HG03565 (cell line): ENCODE measurements around the gene C1orf167.
"Not testable (repeated sequence)": the region's sequence is repeated elsewhere in the genome, so short reads cannot be mapped to it uniquely, and the experiment has no call there.

ENCODE experiments used
- ATAC-seq: cut with Tn5 transposase; IDR thresholded peaks from one replicate; pipeline ENCODE4 v1.9.1; 2021; ENCODE audit warnings: mild to moderate bottlenecking, moderate library complexity; ENCODE audit not compliant: unreplicated experiment

The C1orf167 gene

DNA sequence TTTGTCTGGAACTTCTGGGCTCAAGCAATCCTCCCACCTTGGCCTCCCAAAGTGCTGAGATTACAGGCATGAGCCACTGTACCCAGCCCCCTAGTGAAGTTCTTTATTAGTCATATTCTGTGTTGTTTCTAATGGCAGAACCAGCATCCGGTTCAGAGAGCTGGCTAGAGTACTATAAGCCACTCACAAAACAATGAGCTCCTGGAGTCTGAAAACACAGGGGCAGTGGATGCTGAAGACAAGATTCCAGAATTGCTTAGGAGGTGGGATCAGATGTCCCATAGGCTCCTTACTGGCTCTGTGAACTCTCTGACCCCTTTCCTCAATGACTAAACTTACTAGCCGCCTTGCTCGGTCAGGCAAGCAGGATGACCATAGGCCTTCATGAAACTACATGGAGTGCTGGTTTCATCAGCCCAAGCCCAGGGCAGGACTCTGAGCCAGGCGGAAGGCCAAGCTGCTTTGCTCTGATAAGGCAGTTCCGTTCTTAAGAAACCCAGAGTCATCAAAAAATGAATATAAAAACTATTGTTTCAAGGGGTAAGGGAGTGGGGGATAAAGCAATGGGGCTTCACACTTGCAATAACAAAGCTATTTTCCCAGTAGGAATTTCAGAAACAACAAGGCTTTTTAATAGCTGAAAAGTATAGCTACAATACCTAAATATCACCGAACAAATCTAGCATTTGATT, 35.7 kb downstream of the C1orf167 start:
- no peak for ATAC-seq

- no peak for ATAC-seq
These were observed 37.1 kb downstream of the C1orf167 start for GRCh38 chr1:11799099-11799498.

GRCh38 chr1:11799896-11800295, 37.9 kb downstream of the C1orf167 start:
- no peak for ATAC-seq

DNA sequence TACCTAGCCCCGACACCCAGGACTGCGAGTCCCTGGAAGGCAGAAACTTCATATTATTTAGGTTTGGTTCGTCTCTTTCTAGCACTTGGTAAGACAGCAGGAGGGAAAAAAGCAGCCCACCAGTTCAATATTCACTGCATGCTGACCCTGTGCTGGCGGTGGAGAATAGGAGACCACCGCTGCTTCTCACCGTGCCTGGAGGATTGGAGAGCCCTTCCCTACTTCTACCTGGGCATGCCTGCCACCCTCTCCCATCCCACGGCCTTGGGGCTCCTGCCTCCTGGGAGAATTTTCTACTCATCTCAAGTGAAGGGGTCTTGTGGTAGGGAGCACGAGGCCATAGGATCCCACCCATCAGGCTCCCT, 38.4 kb downstream of the C1orf167 start:
- no peak for ATAC-seq

GRCh38 chr1:11800756-11801433, 38.9 kb downstream of the C1orf167 start:
- no peak for ATAC-seq

- ATAC-seq, result no peak
These were observed 40.6 kb downstream of the C1orf167 start for GRCh38 chr1:11802616-11802972.

DNA sequence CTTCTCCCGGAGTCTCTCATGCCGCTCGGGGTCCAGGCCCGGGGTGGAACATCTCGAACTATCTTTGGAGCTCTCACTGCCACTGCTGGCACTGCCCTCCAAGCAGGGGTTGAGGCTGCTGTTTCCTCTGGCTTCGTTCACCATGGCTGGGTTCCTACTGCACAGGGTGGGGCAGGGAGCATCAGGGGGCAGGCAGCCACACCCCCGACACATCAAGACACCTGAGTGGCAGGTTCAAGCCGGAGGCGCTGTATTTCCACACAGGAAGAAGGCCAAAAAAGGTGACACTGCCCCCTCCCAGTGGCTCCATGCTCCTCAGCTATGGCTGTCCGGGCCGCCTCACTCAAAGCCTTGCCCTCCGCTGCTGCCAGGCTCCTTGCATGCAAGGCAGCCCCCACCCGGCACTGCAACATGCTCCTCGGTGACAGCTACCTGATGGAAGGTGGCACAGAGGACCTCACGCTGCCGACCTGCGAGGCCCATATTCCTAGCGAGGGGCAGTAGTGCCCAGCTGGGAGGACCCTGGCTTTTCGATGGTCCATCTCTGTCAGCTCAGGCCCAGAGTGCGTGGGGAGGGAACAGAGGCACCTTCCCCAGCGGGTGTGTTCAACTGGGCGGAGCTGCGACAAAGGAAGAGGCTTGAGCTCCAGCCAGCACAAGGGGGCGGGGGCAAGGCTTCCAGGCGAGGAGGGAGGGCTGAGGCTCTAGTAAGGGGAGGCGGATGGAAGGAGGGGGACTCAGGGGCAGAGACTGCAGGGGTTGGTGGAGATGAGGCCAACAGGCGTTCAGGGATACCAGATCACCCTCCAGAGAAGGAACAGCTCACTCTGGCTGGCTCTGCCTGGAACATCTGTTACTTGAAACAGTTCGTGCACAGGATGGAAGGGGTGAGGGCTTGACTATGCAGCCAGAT, 41.2 kb downstream of the C1orf167 start:
- no peak for ATAC-seq

- not testable (repeated sequence) for ATAC-seq
These were observed 42.1 kb downstream of the C1orf167 start for GRCh38 chr1:11803924-11804665.

DNA sequence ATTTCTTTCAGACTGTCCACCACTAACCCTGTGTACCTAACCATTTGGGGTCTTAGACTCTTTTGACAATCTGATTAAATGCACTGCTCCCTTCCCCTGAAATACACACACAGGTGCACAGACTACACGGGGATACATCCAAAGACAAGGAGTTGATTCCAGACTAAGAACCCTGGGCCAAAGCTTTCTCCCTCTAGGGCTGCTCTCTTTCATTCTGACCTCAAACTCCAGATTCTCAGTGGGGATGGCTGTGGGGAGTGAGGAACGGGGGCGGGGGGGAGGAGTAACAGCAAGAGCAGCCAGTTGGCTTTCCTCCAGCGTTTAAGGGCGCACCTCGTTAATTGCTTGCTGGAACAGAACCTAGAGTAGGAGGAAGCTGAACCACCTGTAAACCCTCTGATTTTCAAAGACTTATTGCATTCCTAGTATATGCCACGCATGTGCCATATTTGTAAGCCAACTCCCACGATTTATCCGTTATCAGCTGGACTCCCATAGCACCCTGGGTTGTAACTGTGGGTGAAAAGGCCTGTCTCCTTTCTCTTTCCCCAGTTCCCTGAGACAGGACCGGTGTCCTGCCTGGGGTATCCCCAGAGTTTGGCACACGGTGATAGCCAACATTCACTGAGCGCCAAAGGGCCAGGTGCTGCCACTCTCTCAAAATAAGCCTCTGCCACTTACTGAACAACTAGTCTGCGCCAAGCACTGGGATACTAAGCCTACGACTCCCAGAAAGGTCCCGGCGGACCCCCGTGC, 42.9 kb downstream of the C1orf167 start:
- ATAC-seq, result no peak

DNA sequence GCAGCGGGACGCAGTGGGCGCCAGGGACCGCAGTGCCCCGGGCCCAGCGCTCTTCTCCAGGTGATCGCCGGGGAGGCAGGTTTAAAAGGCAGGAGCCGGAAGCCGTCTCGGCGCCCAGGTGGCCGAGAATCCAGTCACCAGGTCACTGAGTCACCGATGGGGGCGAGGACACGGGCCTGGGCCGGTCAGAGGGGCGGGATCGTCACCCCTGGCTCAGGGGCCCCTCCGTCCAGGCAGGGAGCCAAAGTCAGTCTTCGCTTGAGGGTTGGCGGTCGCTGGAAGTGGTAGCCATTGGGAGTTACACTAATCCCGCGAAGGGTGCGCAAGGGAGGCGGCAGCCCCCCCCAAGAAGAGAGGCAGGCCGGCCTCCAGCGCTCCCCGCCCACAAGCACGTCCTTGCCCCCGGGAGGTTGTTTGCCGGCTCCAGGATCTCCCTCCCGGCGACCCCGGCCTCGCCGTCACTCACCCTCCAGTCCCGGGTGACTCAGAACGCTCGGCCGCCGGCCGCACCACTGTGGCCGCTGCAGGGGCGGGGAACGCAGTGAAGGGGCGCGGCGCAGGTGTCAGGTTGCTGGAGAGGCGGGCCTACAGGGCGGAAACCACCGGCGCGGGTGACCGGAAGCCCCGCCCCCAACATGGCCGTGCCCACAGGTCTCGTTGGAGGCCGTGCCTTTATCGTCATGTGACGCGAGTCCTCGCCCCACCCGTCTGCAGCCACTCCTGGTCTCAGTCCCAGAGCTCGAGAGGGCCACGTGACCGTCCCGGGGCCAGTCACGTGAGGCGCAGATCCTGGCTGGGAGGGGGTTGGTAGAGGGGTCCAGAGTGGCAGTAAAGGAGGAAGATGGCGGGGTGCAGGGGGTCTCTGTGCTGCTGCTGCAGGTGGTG, 43.7 kb downstream of the C1orf167 start, which contains the start of the genes CLCN6 and MTHFR:
Gene CLCN6 (plus strand): TSS at position 770 of the 885 bp plus-strand sequence. CDS start 72 bp downstream, at position 842.
Gene MTHFR (minus strand): TSS at position 543 of the 885 bp plus-strand sequence. CDS start 2,848 bp downstream, outside the sequence.
- ATAC-seq, result peak; percentile 78

DNA sequence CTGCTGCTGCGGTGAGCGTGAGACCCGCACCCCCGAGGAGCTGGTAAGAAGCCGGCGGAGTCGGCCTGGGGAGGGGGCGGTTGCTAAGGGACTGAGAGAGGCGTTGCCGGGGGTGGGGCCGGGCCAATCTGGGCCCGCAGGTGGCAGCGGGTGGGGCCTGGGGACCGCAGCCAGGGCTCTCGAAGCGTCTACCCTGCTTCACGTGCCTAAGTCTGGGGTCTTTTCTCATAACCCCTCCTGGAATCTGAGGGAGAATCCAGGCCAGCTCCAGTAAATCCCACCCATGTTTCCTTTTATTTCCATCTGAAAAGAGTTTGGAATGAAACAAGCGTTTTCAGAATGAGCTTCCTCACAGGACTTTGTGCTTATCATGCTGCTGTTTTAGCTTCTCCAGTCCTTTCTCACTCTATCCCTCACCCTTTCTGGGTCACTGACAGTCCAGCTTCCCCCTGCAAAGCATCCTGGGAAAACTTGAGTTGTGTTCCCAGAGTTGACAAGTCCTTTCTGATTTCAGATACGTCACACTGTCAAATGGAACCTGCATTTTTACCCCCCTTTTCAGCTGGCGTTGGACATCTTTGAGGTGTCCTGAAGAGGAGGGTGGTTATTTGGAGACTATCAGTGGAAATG, 44.4 kb downstream of the C1orf167 start:
- peak; percentile 16 for ATAC-seq

- no peak for ATAC-seq
These were observed 45.1 kb downstream of the C1orf167 start for GRCh38 chr1:11807133-11807532.

DNA sequence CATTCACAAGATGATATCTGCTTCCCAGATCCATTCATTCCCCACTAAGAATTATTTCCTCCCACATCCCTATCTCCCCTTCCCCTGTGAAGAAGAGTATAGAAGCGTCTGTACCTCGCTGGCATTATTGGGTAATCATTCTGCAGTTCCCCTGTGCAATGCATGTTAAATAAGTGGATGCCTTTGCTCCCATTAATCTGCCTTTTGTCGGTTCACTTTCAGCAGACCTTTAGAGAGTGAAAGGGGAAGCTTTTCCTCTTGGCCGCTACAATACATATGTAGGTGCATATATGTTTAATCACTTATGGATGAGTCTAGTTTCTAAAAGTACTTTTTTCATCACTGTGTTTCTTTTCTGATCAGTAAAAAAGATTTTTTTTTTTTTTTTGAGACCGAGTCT, 51.0 kb downstream of the C1orf167 start:
- ATAC-seq, result no peak

DNA sequence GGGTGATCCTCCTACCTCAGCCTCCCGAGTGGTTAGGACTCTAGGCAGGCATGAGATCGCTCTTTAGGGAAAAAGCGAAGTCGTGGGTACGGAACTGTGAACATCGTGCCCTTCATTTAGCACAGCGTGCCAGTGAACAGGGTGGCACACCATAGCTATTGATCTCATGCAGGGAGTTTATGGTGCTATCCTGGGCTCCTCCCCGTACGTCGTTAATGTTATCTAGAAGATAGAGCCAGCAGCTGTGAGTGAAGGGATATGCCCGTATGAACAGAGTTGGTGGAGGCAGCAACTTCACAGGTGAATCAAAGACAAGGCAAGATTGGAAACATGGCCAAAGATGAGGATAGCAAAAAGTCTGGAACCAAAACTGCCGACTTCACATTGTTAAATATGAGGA, 55.2 kb downstream of the C1orf167 start:
- ATAC-seq, result no peak

DNA sequence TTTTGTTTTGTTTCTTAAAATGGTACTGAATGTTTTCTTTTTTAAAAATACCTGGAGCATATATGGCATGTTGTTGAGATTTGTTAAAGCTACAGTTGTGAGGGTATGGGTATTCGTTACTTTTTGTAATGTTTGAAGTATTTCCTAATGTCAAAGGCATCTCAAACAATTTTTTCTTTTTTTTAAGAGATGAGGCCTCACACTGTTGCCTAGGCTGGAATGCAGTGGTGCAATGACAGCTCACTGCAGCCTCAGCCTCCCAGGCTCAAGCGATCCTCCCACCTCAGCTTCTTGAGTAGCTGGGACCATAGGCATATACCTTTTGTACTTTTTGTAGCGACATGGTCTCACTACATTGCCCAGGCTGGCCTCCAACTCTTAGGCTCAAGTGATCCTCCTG, 60.1 kb downstream of the C1orf167 start:
- ATAC-seq, result no peak

DNA sequence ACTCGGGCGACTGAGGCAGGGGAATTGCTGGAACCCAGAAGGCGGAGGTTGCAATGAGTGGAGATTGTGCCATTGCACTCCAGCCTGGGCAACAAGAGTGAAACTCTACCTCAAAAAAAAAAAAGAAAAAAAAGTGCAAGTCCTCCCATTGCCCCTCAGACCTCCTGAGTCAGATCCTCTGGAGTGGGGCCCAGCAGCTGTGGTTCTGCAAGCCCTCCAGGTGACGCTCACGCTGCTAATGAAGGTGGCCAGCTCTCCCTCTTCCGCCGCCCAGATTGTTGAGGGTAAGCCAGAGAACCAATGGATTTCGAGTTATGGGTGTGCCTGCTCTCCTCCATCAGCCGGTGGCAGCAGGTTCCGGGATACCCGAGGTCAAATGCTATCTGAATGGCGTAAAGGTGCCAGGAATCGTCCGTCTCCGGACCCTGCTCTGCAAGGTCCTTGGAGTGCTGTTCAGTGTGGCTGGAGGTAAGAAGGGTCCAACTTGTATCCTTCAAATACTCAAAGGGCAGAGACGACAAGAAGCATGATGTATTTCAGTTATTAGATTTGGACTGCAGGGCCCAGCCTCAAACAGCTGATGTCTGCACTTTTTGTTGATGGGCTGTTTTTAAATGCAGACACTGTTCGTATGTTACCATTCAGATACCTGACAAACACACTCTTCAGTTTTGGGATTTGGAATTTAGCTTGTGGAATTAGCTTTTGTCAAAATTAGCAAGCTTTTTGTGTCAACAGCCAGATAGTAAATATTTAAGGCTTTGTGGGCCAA, 61.6 kb downstream of the C1orf167 start:
- ATAC-seq, result no peak

- ATAC-seq, result no peak
These were observed 63.1 kb downstream of the C1orf167 start for GRCh38 chr1:11825131-11825530.

GRCh38 chr1:11826946-11827345, 65.0 kb downstream of the C1orf167 start:
- ATAC-seq, result no peak
